Thymus (tissue), 11 donors: ENCODE data around the gene TBC1D5. TPM values are rescaled to one million over a fixed set of nuclear protein-coding genes. Genes with fewer than 3 reads are reported as not detected.

Source experiments
- DNase-seq, 9 donors: peaks; one replicate each; pipeline ENCODE4 v3.0.0-alpha.2; 2013; ENCODE audit warnings: low spot score in 9 of 9, low read depth in 6 of 9, missing footprints in 1 of 9
- H3K27ac ChIP-seq, 2 donors: one replicate each; pipeline ENCODE4 v1.5.1; 2013; ENCODE audit warnings: control low read depth in 1 of 2, low read depth in 1 of 2, low read length in 1 of 2, mild to moderate bottlenecking in 1 of 2, moderate library complexity in 1 of 2
- H3K27me3 ChIP-seq, 2 donors: one replicate each; pipeline ENCODE4 v1.5.1; 2013; ENCODE audit warnings: low read length in 1 of 2; ENCODE audit not compliant: control insufficient read depth in 2 of 2, insufficient read depth in 1 of 2
- H3K36me3 ChIP-seq, 2 donors: one replicate each; pipeline ENCODE4 v1.5.1; 2013; ENCODE audit warnings: low read length in 1 of 2, mild to moderate bottlenecking in 1 of 2, moderate library complexity in 1 of 2; ENCODE audit not compliant: control insufficient read depth in 2 of 2, insufficient read depth in 2 of 2
- H3K4me1 ChIP-seq, 2 donors: one replicate each; pipeline ENCODE4 v1.5.1; 2013; ENCODE audit warnings: low read length in 2 of 2; ENCODE audit not compliant: control insufficient read depth in 2 of 2, insufficient read depth in 2 of 2
- H3K4me3 ChIP-seq, 2 donors: one replicate each; pipeline ENCODE4 v1.5.1; 2013; ENCODE audit warnings: low read length in 2 of 2, control low read depth in 1 of 2, mild to moderate bottlenecking in 1 of 2
- H3K9me3 ChIP-seq, 2 donors: one replicate each; pipeline ENCODE4 v1.5.1; 2013; ENCODE audit warnings: low read length in 1 of 2, mild to moderate bottlenecking in 1 of 2; ENCODE audit not compliant: control insufficient read depth in 2 of 2, insufficient read depth in 1 of 2
- WGBS: extraction: QIAGEN DNeasy Blood & Tissue Kit; methylation state at CpG from one replicate; pipeline ENCODE4 v1.1.7; 2013; 5-methylcytosine and 5-hydroxymethylcytosine counted together
- polyA plus RNA-seq: library from polyadenylated mRNA; stranded (reverse); fragments of 200-250 nt; gene quantifications from one replicate; pipeline ENCODE4 v1.2.3, GENCODE V29; 2013
- total RNA-seq: library from RNA; stranded (reverse); fragments of 120-200 nt; gene quantifications from one replicate; pipeline ENCODE4 v1.2.4, GENCODE V29; 2013
- donor health status: healthy.

The TBC1D5 gene
- total and polyA plus RNA-seq, 2 donors, result 8.9 to 37.3 TPM

DNA sequence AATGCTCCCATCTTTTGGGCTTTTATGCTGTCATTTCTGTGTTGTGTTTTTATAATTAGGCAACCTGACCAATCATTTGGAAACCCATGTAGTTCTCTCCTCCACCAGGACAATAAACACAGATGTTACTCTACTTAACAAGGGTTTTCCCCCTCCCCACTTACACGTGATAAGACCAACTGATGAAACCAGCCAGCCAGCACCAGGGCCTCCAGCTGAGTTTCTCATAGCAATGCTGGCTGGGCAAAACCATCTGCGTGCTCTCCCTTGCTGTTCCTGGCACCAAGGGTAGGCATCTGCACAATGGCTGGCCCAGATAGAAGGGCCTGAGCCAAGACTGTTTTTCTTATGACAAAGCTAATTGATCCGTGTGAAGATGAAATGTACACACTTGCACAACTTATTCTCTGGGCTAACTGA is 547.2 kb downstream of the TBC1D5 start:
- DNase-seq, result peak in 1 of 9 donors; percentile 33
- Histone ChIP-seq H3K36me3 (no peaks in the 10 kb centered on the region), H3K9me3 (no peaks in the 10 kb centered on the region), H3K4me1 (peaks cover 0 to 9% of the 10 kb centered on the region in 2 donors), H3K4me3 (no peak overlapping the region), H3K27me3 (no peaks in the 10 kb centered on the region), H3K27ac (no peak overlapping the region)
- WGBS, result 89% methylated on average over 3 of the region's 3 CpGs

DNA sequence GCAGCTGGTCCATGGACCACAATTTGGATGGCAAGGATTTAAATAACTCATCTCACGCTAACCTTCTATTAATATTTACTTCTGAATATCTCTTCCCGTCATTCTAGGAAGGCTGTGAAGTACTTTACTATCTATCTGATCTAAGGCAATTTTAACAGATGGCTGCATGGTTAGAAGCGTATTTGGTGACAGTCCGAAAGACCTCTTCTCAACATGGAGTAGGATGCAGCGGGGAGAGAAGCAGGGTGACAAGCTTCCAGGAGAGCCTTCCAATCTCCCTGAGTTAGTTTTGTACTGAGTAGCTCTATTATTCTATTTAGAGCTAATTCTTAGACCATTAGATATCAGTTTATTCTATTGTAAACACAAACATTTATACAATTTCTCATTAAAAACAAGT is 548.3 kb downstream of the TBC1D5 start:
- Histone ChIP-seq H3K9me3 (no peaks in the 10 kb centered on the region), H3K27me3 (no peaks in the 10 kb centered on the region), H3K36me3 (no peaks in the 10 kb centered on the region), H3K4me3 (no peak overlapping the region), H3K4me1 (peaks cover 0 to 9% of the 10 kb centered on the region in 2 donors), H3K27ac (no peak overlapping the region)
- no peak for DNase-seq
- 98% methylated on average over 5 of the region's 5 CpGs for WGBS

- Histone ChIP-seq H3K27ac (no peak overlapping the region), H3K27me3 (no peaks in the 10 kb centered on the region), H3K4me3 (no peak overlapping the region), H3K9me3 (no peaks in the 10 kb centered on the region), H3K36me3 (no peaks in the 10 kb centered on the region), H3K4me1 (peaks cover 0 to 9% of the 10 kb centered on the region in 2 donors)
- no peak for DNase-seq
- WGBS, result over 99% methylated on average over 2 of the region's 2 CpGs
Observed at GRCh38 chr3:17192995-17193394, 549.4 kb downstream of the TBC1D5 start.

GRCh38 chr3:17190353-17191078 is 551.9 kb downstream of the TBC1D5 start:
- Histone ChIP-seq H3K36me3 (no peaks in the 10 kb centered on the region), H3K9me3 (no peaks in the 10 kb centered on the region), H3K27me3 (no peaks in the 10 kb centered on the region), H3K27ac (no peak overlapping the region), H3K4me1 (peaks cover 0 to 9% of the 10 kb centered on the region in 2 donors), H3K4me3 (no peak overlapping the region)
- WGBS, result 82% methylated on average over 7 of the region's 7 CpGs
- peak in 1 of 9 donors; percentile 7 for DNase-seq

DNA sequence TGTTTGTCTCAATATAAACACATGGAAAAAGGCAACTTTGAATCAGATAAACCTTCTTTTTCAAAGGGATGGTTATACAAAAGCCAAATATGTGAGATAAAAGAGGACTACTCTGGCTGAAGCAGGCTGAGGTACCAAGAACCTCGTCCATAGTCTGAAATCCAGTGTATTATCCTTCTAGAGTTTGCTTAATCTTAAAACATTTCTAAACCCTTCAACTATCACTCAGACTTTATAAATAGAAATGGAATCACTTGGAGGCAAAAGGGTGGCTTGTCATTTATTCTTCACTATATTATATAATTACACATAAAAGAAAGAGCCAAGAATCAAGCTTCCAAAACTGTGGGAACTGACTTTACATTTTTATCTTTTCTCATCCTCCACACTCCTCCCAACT is 554.1 kb downstream of the TBC1D5 start:
- no peak for DNase-seq
- Histone ChIP-seq H3K4me1 (peaks cover 0 to 5% of the 10 kb centered on the region in 2 donors), H3K36me3 (no peaks in the 10 kb centered on the region), H3K27me3 (no peaks in the 10 kb centered on the region), H3K4me3 (no peak overlapping the region), H3K9me3 (no peaks in the 10 kb centered on the region), H3K27ac (no peak overlapping the region)
- 99% methylated on average over 1 of the region's 1 CpG for WGBS

- DNase-seq, result no peak
- no peak overlapping the region for H3K4me3 ChIP-seq
- H3K4me1 ChIP-seq, result peaks cover 0 to 9% of the 10 kb centered on the region in 2 donors
- 98% methylated on average over 6 of the region's 6 CpGs for WGBS
- no peaks in the 10 kb centered on the region for H3K27me3 ChIP-seq
- H3K9me3 ChIP-seq, result no peaks in the 10 kb centered on the region
- H3K36me3 ChIP-seq, result no peaks in the 10 kb centered on the region
- no peak overlapping the region for H3K27ac ChIP-seq
Observed at GRCh38 chr3:17187589-17188184, 554.7 kb downstream of the TBC1D5 start.

GRCh38 chr3:17183951-17184550 is 558.4 kb downstream of the TBC1D5 start:
- Histone ChIP-seq H3K36me3 (no peaks in the 10 kb centered on the region), H3K4me1 (peaks cover 4 to 13% of the 10 kb centered on the region in 2 donors), H3K27me3 (no peaks in the 10 kb centered on the region), H3K4me3 (no peak overlapping the region), H3K9me3 (no peaks in the 10 kb centered on the region), H3K27ac (no peak overlapping the region)
- no peak for DNase-seq

GRCh38 chr3:17182166-17182565 is 560.3 kb downstream of the TBC1D5 start:
- 28% methylated on average over 5 of the region's 5 CpGs for WGBS

DNA sequence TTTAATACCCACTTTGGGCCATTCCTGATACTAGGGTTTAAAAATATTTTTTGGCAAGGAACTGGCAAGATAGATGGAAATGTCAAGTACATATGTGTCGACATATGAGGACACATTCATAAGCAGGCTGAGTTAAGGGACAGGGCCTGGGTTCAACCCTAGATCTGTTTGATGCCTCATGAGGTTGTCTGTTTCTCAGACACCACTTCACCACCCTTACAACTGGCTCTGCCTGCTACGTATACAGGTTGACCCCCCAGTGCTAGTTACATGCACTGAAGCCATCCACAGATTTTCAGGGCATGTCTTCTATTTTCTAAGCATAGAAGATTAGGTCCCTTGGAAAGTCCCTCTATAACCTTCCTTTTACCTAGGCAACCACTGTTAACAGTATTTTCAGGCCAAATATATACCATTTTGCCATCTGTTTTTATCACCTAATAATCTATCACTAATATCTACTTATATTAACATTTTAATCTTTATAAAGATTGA is 561.0 kb downstream of the TBC1D5 start:
- no peak overlapping the region for H3K27ac ChIP-seq
- no peak for DNase-seq
- 96% methylated on average over 2 of the region's 2 CpGs for WGBS

More at GRCh38 chr3:17182166-17182565, 560.3 kb downstream of the TBC1D5 start:
- no peaks in the 10 kb centered on the region for H3K36me3 ChIP-seq
- no peaks in the 10 kb centered on the region for H3K9me3 ChIP-seq
- peak in 4 of 9 donors; percentile 14 to 59 (median 19) for DNase-seq
- no peak overlapping the region for H3K4me3 ChIP-seq
- peak overlapping the region in 1 of 2 donors; percentile 39 for H3K27ac ChIP-seq
- H3K4me1 ChIP-seq, result peaks cover 4 to 13% of the 10 kb centered on the region in 2 donors
- no peaks in the 10 kb centered on the region for H3K27me3 ChIP-seq

More for the DNA sequence above, 561.0 kb downstream of the TBC1D5 start:
- H3K9me3 ChIP-seq, result no peaks in the 10 kb centered on the region
- peaks cover 4 to 13% of the 10 kb centered on the region in 2 donors for H3K4me1 ChIP-seq
- no peak overlapping the region for H3K4me3 ChIP-seq
- H3K36me3 ChIP-seq, result no peaks in the 10 kb centered on the region
- no peaks in the 10 kb centered on the region for H3K27me3 ChIP-seq
